Karpas-422 (cell line): Measurements from ENCODE around the gene BIRC3. TPM values are rescaled to one million over a fixed set of nuclear protein-coding genes. Genes with fewer than 3 reads are reported as not detected.
"Not testable (repeated sequence)": the region's sequence is repeated elsewhere in the genome, so short reads cannot be mapped to it uniquely, and the experiment has no call there.

ENCODE experiments used
- DNase-seq: peaks from one replicate; pipeline ENCODE4 v3.0.0-alpha.2; 2015
- H2AFZ ChIP-seq: fragments of 200-600 bp; sonication (generic); 2 replicates; pipeline ENCODE4 v1.6.1; 2014; ENCODE audit warnings: antibody characterized with exemption, low read length, mixed read lengths
- H3K27ac ChIP-seq: fragments of 200-600 bp; sonication (generic); 2 replicates; pipeline ENCODE4 v1.5.1; 2014; ENCODE audit warnings: mild to moderate bottlenecking, low read length, moderate library complexity
- H3K27me3 ChIP-seq: fragments of 200-600 bp; sonication (generic); 2 replicates; pipeline ENCODE4 v1.6.1; 2014; ENCODE audit warnings: low read length, mixed read lengths
- H3K36me3 ChIP-seq: fragments of 200-600 bp; sonication (generic); 2 replicates; pipeline ENCODE4 v1.6.1; 2014; ENCODE audit warnings: low read length, mixed read lengths; ENCODE audit not compliant: insufficient read depth
- H3K4me1 ChIP-seq: fragments of 200-600 bp; sonication (generic); 2 replicates; pipeline ENCODE4 v1.6.1; 2014; ENCODE audit warnings: mild to moderate bottlenecking, low read length, mixed read lengths
- H3K4me2 ChIP-seq: fragments of 200-600 bp; sonication (generic); 2 replicates; pipeline ENCODE4 v1.6.1; 2014; ENCODE audit warnings: low read length, low read depth, mild to moderate bottlenecking; ENCODE audit not compliant: poor library complexity, severe bottlenecking
- H3K4me3 ChIP-seq: fragments of 200-600 bp; sonication (generic); 2 replicates; pipeline ENCODE4 v1.5.1; 2014; ENCODE audit warnings: mild to moderate bottlenecking, antibody characterized with exemption, low read length, mixed read lengths
- H3K79me2 ChIP-seq: fragments of 200-600 bp; sonication (generic); 2 replicates; pipeline ENCODE4 v1.6.1; 2014; ENCODE audit warnings: mild to moderate bottlenecking, low read length, mixed read lengths
- H3K9ac ChIP-seq: fragments of 200-600 bp; sonication (generic); 2 replicates; pipeline ENCODE4 v1.6.0; 2014; ENCODE audit warnings: low read length
- H3K9me2 ChIP-seq: fragments of 200-600 bp; sonication (generic), shearing (Covaris generic); replicated peaks from 2 replicates; pipeline ENCODE4 v1.6.0; 2014; ENCODE audit warnings: mild to moderate bottlenecking, low read length, moderate library complexity; ENCODE audit not compliant: insufficient read depth
- H3K9me3 ChIP-seq: fragments of 300-700, 200-600 bp; sonication (generic); 2 replicates; pipeline ENCODE4 v1.6.1; 2014; ENCODE audit warnings: low read length, mixed read lengths
- H4K20me1 ChIP-seq: fragments of 200-600 bp; sonication (generic); 2 replicates; pipeline ENCODE4 v1.6.1; 2014; ENCODE audit warnings: mild to moderate bottlenecking, antibody characterized with exemption, low read length, low read depth; ENCODE audit not compliant: insufficient read depth
- total RNA-seq: library from RNA; depleted of rRNA; stranded (reverse); fragments of >200 nt; shearing (Covaris generic); gene quantifications from 2 replicates; pipeline ENCODE4 v1.2.3, GENCODE V29; 2014; ENCODE audit warnings: low replicate concordance

BIRC3 gene
- total RNA-seq, 1 experiment from 2014 or later = 0.52 TPM

GRCh38 chr11:102374633-102375424, 57.5 kb downstream of the BIRC3 start:
- not testable (repeated sequence) for H3K4me1 ChIP-seq, H3K9me3 ChIP-seq, H3K27ac ChIP-seq, H3K4me3 ChIP-seq, H2AFZ ChIP-seq, H3K9me2 ChIP-seq, H3K27me3 ChIP-seq, H3K4me2 ChIP-seq, DNase-seq, H4K20me1 ChIP-seq, H3K9ac ChIP-seq
- peaks cover 35% of the 10 kb centered on the region for H3K79me2 ChIP-seq
- H3K36me3 ChIP-seq = peaks cover 44% of the 10 kb centered on the region; the same call in 1 of the 2 replicates

DNA sequence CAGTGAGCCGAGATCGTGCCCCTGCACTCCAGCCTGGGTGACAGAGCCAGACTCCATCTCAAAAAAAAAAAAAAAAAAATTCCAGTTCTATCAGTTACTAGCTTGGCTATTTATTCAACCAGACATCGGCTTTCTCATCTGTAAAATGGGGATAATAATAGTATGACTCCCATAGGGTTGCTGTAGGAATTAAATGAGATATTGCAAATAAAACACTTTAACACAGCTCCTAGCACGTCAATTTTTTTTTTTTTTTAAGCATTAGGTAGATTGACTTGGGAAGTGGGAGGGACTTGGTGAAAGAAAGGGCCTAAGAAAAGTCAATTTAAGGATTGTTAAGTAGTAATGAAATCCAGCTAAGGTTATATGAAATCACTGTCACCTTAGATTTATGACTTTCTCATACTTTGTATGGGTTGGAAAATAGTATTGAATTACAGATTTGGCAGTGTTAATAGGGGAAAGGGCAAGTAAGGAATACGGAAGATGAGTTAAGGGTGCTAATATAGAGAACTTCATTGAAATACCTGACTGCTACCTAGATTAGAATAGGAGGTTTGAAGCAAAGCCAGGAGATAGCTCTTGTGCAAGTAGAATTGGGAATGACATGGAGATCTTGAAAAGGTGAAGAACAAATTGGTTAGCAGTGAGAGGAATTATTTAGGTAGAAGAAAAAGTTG, 58.6 kb downstream of the BIRC3 start:
- peaks cover 50% of the 10 kb centered on the region; the same call in 1 of the 2 replicates for H3K36me3 ChIP-seq
- no peak overlapping the region for H2AFZ ChIP-seq
- H3K4me1 ChIP-seq = no peaks in the 10 kb centered on the region
- H3K4me2 ChIP-seq = no peak overlapping the region
- no peak overlapping the region for H3K9ac ChIP-seq
- no peak overlapping the region for H3K27ac ChIP-seq
- no peaks in the 10 kb centered on the region for H3K9me2 ChIP-seq
- no peaks in the 10 kb centered on the region for H3K27me3 ChIP-seq
- no peaks in the 10 kb centered on the region; the same call in 1 of the 2 replicates for H4K20me1 ChIP-seq
- no peak for DNase-seq
- H3K9me3 ChIP-seq = no peaks in the 10 kb centered on the region
- H3K79me2 ChIP-seq = peaks cover 35% of the 10 kb centered on the region
- no peak overlapping the region for H3K4me3 ChIP-seq

- no peak overlapping the region for H3K4me2 ChIP-seq
- H3K9me2 ChIP-seq = no peaks in the 10 kb centered on the region
- no peak overlapping the region for H2AFZ ChIP-seq
- H3K4me3 ChIP-seq = no peak overlapping the region
- H3K79me2 ChIP-seq = peaks cover 35% of the 10 kb centered on the region
- no peak for DNase-seq
- no peaks in the 10 kb centered on the region for H3K4me1 ChIP-seq
- no peaks in the 10 kb centered on the region for H3K27me3 ChIP-seq
- no peak overlapping the region for H3K9ac ChIP-seq
- peaks cover 56% of the 10 kb centered on the region; the same call in 1 of the 2 replicates for H3K36me3 ChIP-seq
- H3K9me3 ChIP-seq = no peaks in the 10 kb centered on the region
- no peak overlapping the region for H3K27ac ChIP-seq
- no peaks in the 10 kb centered on the region; the same call in 1 of the 2 replicates for H4K20me1 ChIP-seq
Observed at GRCh38 chr11:102377891-102378290, 60.6 kb downstream of the BIRC3 start.

DNA sequence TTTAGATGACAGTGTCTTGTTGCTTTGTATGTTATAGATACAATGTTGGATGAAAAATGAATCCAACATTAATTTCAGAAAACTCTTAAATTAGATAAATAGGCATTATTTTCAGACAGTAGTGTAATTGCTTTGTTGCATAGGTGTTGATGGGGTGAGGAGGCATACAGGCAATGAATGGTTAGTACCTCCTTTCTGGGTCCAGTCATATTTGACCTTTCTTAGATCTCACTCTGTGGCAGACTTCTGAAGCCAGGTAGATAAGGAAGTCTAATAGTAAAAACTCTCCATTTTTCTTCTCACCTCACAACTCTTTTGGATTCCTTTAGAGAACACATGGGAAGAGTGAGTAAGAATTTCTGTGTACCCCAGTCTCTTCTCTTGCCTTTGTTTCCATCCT, 61.5 kb downstream of the BIRC3 start:
- H3K36me3 ChIP-seq = peaks cover 56% of the 10 kb centered on the region; the same call in 1 of the 2 replicates
- DNase-seq = no peak

GRCh38 chr11:102382384-102382783, 65.1 kb downstream of the BIRC3 start:
- H3K4me3 ChIP-seq = no peak overlapping the region
- no peak overlapping the region for H3K9ac ChIP-seq
- no peak overlapping the region for H2AFZ ChIP-seq
- no peaks in the 10 kb centered on the region for H3K4me1 ChIP-seq
- DNase-seq = no peak
- no peaks in the 10 kb centered on the region for H4K20me1 ChIP-seq
- H3K27ac ChIP-seq = no peak overlapping the region
- H3K4me2 ChIP-seq = no peak overlapping the region
- no peaks in the 10 kb centered on the region for H3K9me3 ChIP-seq
- H3K79me2 ChIP-seq = peaks cover 13% of the 10 kb centered on the region
- H3K36me3 ChIP-seq = peaks cover 56% of the 10 kb centered on the region
- no peaks in the 10 kb centered on the region for H3K27me3 ChIP-seq
- no peaks in the 10 kb centered on the region for H3K9me2 ChIP-seq

More for the DNA sequence above, 61.5 kb downstream of the BIRC3 start:
- Histone ChIP-seq H4K20me1 (no peaks in the 10 kb centered on the region; the same call in 1 of the 2 replicates), H2AFZ (no peak overlapping the region), H3K4me3 (no peak overlapping the region), H3K9ac (no peak overlapping the region), H3K4me2 (no peak overlapping the region), H3K79me2 (peaks cover 35% of the 10 kb centered on the region), H3K27ac (no peak overlapping the region), H3K4me1 (no peaks in the 10 kb centered on the region), H3K27me3 (no peaks in the 10 kb centered on the region), H3K9me2 (no peaks in the 10 kb centered on the region), H3K9me3 (no peaks in the 10 kb centered on the region)

- no peaks in the 10 kb centered on the region for H4K20me1 ChIP-seq
- no peaks in the 10 kb centered on the region for H3K9me3 ChIP-seq
- no peak for DNase-seq
- no peak overlapping the region for H3K9ac ChIP-seq
- peaks cover 5% of the 10 kb centered on the region; the same call in 1 of the 2 replicates for H3K4me1 ChIP-seq
- no peak overlapping the region for H2AFZ ChIP-seq
- H3K36me3 ChIP-seq = peaks cover 56% of the 10 kb centered on the region
- H3K27ac ChIP-seq = no peak overlapping the region
- no peaks in the 10 kb centered on the region for H3K9me2 ChIP-seq
- H3K79me2 ChIP-seq = peaks cover 8% of the 10 kb centered on the region
- H3K4me2 ChIP-seq = no peak overlapping the region
- H3K27me3 ChIP-seq = no peaks in the 10 kb centered on the region
- H3K4me3 ChIP-seq = no peak overlapping the region
Observed at GRCh38 chr11:102383839-102384238, 66.6 kb downstream of the BIRC3 start.

DNA sequence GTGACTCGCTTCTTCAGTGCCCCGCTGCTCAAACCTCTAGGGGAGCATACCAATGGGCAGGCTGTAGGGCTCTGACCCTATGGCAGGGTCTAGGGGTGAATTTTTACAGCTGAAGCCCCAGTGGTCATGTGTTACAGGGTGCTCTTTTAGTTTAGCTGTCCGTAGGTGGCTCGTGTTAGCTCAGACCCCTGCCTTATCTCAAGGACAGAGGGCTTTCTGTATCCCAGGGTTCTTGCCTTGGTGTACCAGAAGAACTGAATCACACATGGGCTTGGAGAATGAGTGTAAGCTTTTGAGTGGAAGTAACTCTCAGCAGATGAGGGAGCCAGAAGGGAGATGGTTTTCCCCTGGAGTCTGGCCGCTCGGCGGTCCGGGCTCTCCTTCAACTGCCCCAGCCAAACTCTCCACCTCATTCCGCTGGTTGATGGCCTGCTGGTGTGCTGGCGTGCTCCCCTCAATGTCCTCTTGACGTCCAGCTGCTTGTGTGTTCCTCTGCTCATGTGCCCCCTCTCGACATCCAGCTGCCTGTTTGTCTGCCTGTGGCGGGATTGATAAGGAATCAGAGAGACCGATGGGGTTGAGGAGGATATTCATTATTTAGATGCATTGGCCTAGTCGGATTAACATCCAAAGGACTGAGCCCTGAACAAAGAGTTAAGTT, 67.3 kb downstream of the BIRC3 start:
- H3K9ac ChIP-seq = no peak overlapping the region
- H3K4me1 ChIP-seq = peaks cover 5% of the 10 kb centered on the region; the same call in 1 of the 2 replicates
- no peak overlapping the region for H2AFZ ChIP-seq
- H3K4me3 ChIP-seq = no peak overlapping the region
- no peaks in the 10 kb centered on the region for H3K9me3 ChIP-seq
- no peaks in the 10 kb centered on the region for H3K9me2 ChIP-seq
- H4K20me1 ChIP-seq = no peaks in the 10 kb centered on the region
- H3K27me3 ChIP-seq = no peaks in the 10 kb centered on the region
- no peak for DNase-seq
- H3K4me2 ChIP-seq = no peak overlapping the region
- peaks cover 56% of the 10 kb centered on the region for H3K36me3 ChIP-seq
- no peak overlapping the region for H3K27ac ChIP-seq
- peaks cover 5% of the 10 kb centered on the region for H3K79me2 ChIP-seq
